ENCODE results near the gene NTM. TPM values are rescaled to one million over a fixed set of nuclear protein-coding genes. Genes with fewer than 3 reads are reported as not detected.

NTM gene
- total RNA-seq, 1 experiment from 2014 or later = not detected

DNA sequence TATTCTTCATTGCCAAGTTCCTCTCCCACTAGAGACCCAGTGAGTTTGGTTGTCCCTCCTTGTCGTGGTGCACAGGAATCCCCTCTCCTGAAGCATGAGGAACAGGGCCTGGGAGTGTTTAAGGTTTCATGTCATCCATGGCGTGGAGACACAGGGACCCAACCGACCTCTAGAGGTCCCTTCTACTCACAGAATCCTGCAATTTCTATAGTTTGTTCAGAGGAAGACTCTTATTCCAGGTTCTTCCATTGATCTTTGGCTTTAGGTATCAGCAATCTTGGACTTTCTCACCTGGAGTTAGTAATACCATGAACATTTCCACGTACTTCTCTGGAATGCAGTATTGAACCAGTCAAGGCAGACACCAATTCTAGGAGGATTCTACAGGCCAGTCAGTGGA, 548.2 kb downstream of the NTM start:
- POLR2A ChIA-PET = no interaction called here
- H3K4me2 ChIP-seq (ENCODE audit: low read length) = no peak overlapping the region
- no peak overlapping the region for H3K9ac ChIP-seq (ENCODE audit: low read length)
- TF ChIP-seq MAX (IDR thresholded peaks at IDR 0.05) = no peak
- TF ChIP-seq POLR2A (IDR thresholded peaks at IDR 0.05; ENCODE audit: borderline replicate concordance, extremely low read depth, insufficient read depth, insufficient read length) = no peak
- TF ChIP-seq, protein P1, sequence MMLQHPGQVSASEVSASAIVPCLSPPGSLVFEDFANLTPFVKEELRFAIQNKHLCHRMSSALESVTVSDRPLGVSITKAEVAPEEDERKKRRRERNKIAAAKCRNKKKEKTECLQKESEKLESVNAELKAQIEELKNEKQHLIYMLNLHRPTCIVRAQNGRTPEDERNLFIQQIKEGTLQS (IDR thresholded peaks at IDR 0.05) = no peak
- no peak for TF ChIP-seq YY1 (IDR thresholded peaks at IDR 0.05; ENCODE audit: extremely low read depth, insufficient replicate concordance, low read depth, low read length)
- no peak for TF ChIP-seq EZH2 (IDR thresholded peaks at IDR 0.05)
- no peaks in the 10 kb centered on the region for H3K79me2 ChIP-seq (ENCODE audit: insufficient read depth, low read length)
- H3K4me1 ChIP-seq (ENCODE audit: control insufficient read depth in 1 of 2, insufficient read depth in 2 of 2, low read length in 2 of 2) = no peaks in the 10 kb centered on the region
- BruUV-seq (replicated peaks) = no TSS peak
- no peaks in the 10 kb centered on the region for H4K20me1 ChIP-seq (ENCODE audit: insufficient read depth)
- CTCF ChIA-PET = no interaction called here
- peaks cover 4 to 12% of the 10 kb centered on the region in 2 experiments; a peak in 2 of 4 replicates for H3K9me3 ChIP-seq (ENCODE audit: control insufficient read depth in 1 of 2, insufficient read depth in 1 of 2, low read depth in 1 of 2, low read length in 2 of 2)
- H3K4me3 ChIP-seq (replicated peaks in 1 of 2; ENCODE audit: low read depth in 1 of 2, low read length in 2 of 2) = no peak overlapping the region
- no peaks in the 10 kb centered on the region for H3K27me3 ChIP-seq (ENCODE audit: insufficient read depth, low read length)
- intact Hi-C loops (cut with micrococcal nuclease) = no loop called here
- H3K27ac ChIP-seq (ENCODE audit: low read depth, low read length) = no peak overlapping the region
- H2AFZ ChIP-seq (ENCODE audit: low read depth, low read length, poor library complexity, severe bottlenecking) = no peak overlapping the region
- RAD21 ChIA-PET (ENCODE audit: low non-redundant PET in 1 of 2, low total read pairs in 2 of 2, uncharacterized antibody in 2 of 2, unreplicated experiment in 2 of 2) = no interaction called here
- ATAC-seq (no peak), DNase-seq (ENCODE audit: low read depth, low spot score) (no peak)
- H3K36me3 ChIP-seq (ENCODE audit: control insufficient read depth in 1 of 2, insufficient read depth in 2 of 2, low read length in 2 of 2) = no peaks in the 10 kb centered on the region
- H3K9me2 ChIP-seq (ENCODE audit: insufficient read depth) = no peaks in the 10 kb centered on the region

GRCh38 chr11:131922220-131922619, 551.8 kb downstream of the NTM start:
- no peak overlapping the region for H3K4me2 ChIP-seq (ENCODE audit: low read length)
- TF ChIP-seq YY1 (IDR thresholded peaks at IDR 0.05; ENCODE audit: extremely low read depth, insufficient replicate concordance, low read depth, low read length) (no peak), RAD21 (IDR thresholded peaks at IDR 0.05; ENCODE audit: low read depth) (no peak), ZBTB33 (IDR thresholded peaks at IDR 0.05; ENCODE audit: extremely low read depth, insufficient replicate concordance, low read length) (no peak), CBX3 (IDR thresholded peaks at IDR 0.05; ENCODE audit: low read depth) (no peak), ZFX (IDR thresholded peaks at IDR 0.05) (no peak), SIN3A (IDR thresholded peaks at IDR 0.05; ENCODE audit: low read depth) (no peak), TCF7L2 (IDR thresholded peaks at IDR 0.05; ENCODE audit: borderline replicate concordance, extremely low read depth, insufficient read depth, insufficient read length) (no peak), FOSL1 (IDR thresholded peaks at IDR 0.05; ENCODE audit: low read depth) (no peak), SRF (IDR thresholded peaks at IDR 0.05; ENCODE audit: low read depth) (no peak), CTCF (IDR thresholded peaks at IDR 0.05 in 2 of 3, conservative IDR thresholded peaks at IDR 0.05 in 1 of 3; ENCODE audit: borderline replicate concordance in 1 of 3, insufficient read depth in 1 of 3, low read depth in 2 of 3, low read length in 2 of 3) (no peak), JUND (IDR thresholded peaks at IDR 0.05) (no peak), CEBPB (IDR thresholded peaks at IDR 0.05; ENCODE audit: low read depth) (no peak), EGR1 (IDR thresholded peaks at IDR 0.05; ENCODE audit: low read depth) (no peak), EZH2phosphoT487 (IDR thresholded peaks at IDR 0.05; ENCODE audit: borderline replicate concordance) (no peak)
- no peaks in the 10 kb centered on the region for H3K4me1 ChIP-seq (ENCODE audit: control insufficient read depth in 1 of 2, insufficient read depth in 2 of 2, low read length in 2 of 2)
- H3K36me3 ChIP-seq (ENCODE audit: control insufficient read depth in 1 of 2, insufficient read depth in 2 of 2, low read length in 2 of 2) = no peaks in the 10 kb centered on the region
- no peaks in the 10 kb centered on the region for H3K9me2 ChIP-seq (ENCODE audit: insufficient read depth)
- H3K27me3 ChIP-seq (ENCODE audit: insufficient read depth, low read length) = no peaks in the 10 kb centered on the region
- no peak overlapping the region for H3K4me3 ChIP-seq (replicated peaks in 1 of 2; ENCODE audit: low read depth in 1 of 2, low read length in 2 of 2)
- POLR2A ChIA-PET = no interaction called here
- no peak overlapping the region for H3K9ac ChIP-seq (ENCODE audit: low read length)
- no peak overlapping the region for H2AFZ ChIP-seq (ENCODE audit: low read depth, low read length, poor library complexity, severe bottlenecking)
- no peaks in the 10 kb centered on the region for H3K79me2 ChIP-seq (ENCODE audit: insufficient read depth, low read length)
- peaks cover 3 to 4% of the 10 kb centered on the region in 2 experiments; a peak in 2 of 4 replicates for H3K9me3 ChIP-seq (ENCODE audit: control insufficient read depth in 1 of 2, insufficient read depth in 1 of 2, low read depth in 1 of 2, low read length in 2 of 2)
- CTCF ChIA-PET = no interaction called here
- DNase-seq (ENCODE audit: low read depth, low spot score) (no peak), ATAC-seq (no peak)
- no peaks in the 10 kb centered on the region for H4K20me1 ChIP-seq (ENCODE audit: insufficient read depth)
- RAD21 ChIA-PET (ENCODE audit: low non-redundant PET in 1 of 2, low total read pairs in 2 of 2, uncharacterized antibody in 2 of 2, unreplicated experiment in 2 of 2) = no interaction called here
- no peak overlapping the region for H3K27ac ChIP-seq (ENCODE audit: low read depth, low read length)
- intact Hi-C loops (cut with micrococcal nuclease) = no loop called here
- BruUV-seq (replicated peaks) = no TSS peak

Measured in HCT116 (cell line).